ENCODE measurements around the gene PPARD. TPM values are rescaled to one million over a fixed set of nuclear protein-coding genes. Genes with fewer than 3 reads are reported as not detected.

Gene PPARD
- total RNA-seq, 2 experiments from 2014 or later, result 6.1 to 11.9 TPM

Small RNA genes lying within 50 kb of the gene (microRNA-seq; reads per million reads assigned to microRNA genes)
- gene MIR7111 (ENCODE audit: borderline replicate concordance), result not detected

Small RNA genes lying within 50 kb of the gene (small RNA-seq; reads per million reads assigned to genes)
- not detected for gene MIR7111

Other genes starting within 250 kb of the PPARD start
- not detected in 2 replicates for gene TCP11, start 201.2 kb upstream of the PPARD start, total RNA-seq (2014; rRNA removed; shearing (Covaris generic))
- not detected in 2 replicates for gene TCP11, start 201.2 kb upstream of the PPARD start, total RNA-seq (2022)
- not detected in 2 replicates for gene SCUBE3, start 128.6 kb upstream of the PPARD start, total RNA-seq (2014; rRNA removed; shearing (Covaris generic))
- not detected in 2 replicates for gene SCUBE3, start 128.6 kb upstream of the PPARD start, total RNA-seq (2022)
- 29.6 and 31.0 TPM in 2 replicates for gene ZNF76, start 82.8 kb upstream of the PPARD start, total RNA-seq (2014; rRNA removed; shearing (Covaris generic))
- 59.5 and 65.4 TPM in 2 replicates for gene ZNF76, start 82.8 kb upstream of the PPARD start, total RNA-seq (2022)
- 56.8 and 60.0 TPM in 2 replicates for gene DEF6, start 44.7 kb upstream of the PPARD start, total RNA-seq (2014; rRNA removed; shearing (Covaris generic))
- 53.7 and 53.8 TPM in 2 replicates for gene DEF6, start 44.7 kb upstream of the PPARD start, total RNA-seq (2022)
- gene FANCE, start 109.8 kb downstream of the PPARD start, total RNA-seq (2014; rRNA removed; shearing (Covaris generic)), result 12.4 and 14.4 TPM in 2 replicates
- gene FANCE, start 109.8 kb downstream of the PPARD start, total RNA-seq (2022), result 17.4 and 19.9 TPM in 2 replicates
- 2,473 and 2,643 TPM in 2 replicates for gene RPL10A, start 125.8 kb downstream of the PPARD start, total RNA-seq (2014; rRNA removed; shearing (Covaris generic))
- 1,541 and 1,581 TPM in 2 replicates for gene RPL10A, start 125.8 kb downstream of the PPARD start, total RNA-seq (2022)
- not detected in 2 replicates for gene TEAD3, start 154.5 kb downstream of the PPARD start, total RNA-seq (2014; rRNA removed; shearing (Covaris generic))
- not detected in 2 replicates for gene TEAD3, start 154.5 kb downstream of the PPARD start, total RNA-seq (2022)
- gene TULP1, start 170.3 kb downstream of the PPARD start, total RNA-seq (2014; rRNA removed; shearing (Covaris generic)), result not detected in 2 replicates
- gene TULP1, start 170.3 kb downstream of the PPARD start, total RNA-seq (2022), result not detected in 2 replicates

Measured in OCI-LY7 (cell line).